ENCODE data around the gene GNA12. TPM values are rescaled to one million over a fixed set of nuclear protein-coding genes. Genes with fewer than 3 reads are reported as not detected.

GNA12 gene
- total RNA-seq, 4 donors from 2014 or later, result 17.9 to 33.3 (median 21.7) TPM

- 67 to 74% methylated on average over 40 to 47 of the region's 47 CpGs for WGBS, 2 donors
- no peaks in the 10 kb centered on the region for H3K9me3 ChIP-seq
- no peaks in the 10 kb centered on the region for H3K4me1 ChIP-seq
- H3K36me3 ChIP-seq, result peaks cover 0 to 6% of the 10 kb centered on the region in 2 donors
- intact Hi-C loops (cut with DNase I), result no loop called here
- no peak overlapping the region for H3K27ac ChIP-seq
- no peak overlapping the region for H3K4me3 ChIP-seq (replicated peaks in 1 of 3)
- no peak for DNase-seq
- TF ChIP-seq POLR2A (IDR thresholded peaks at IDR 0.05), result no peak
- TF ChIP-seq CTCF (IDR thresholded peaks at IDR 0.05), result no peak
- H3K27me3 ChIP-seq, result no peaks in the 10 kb centered on the region
Measured at GRCh38 chr7:2717293-2718261, 126.5 kb downstream of the GNA12 start.

GRCh38 chr7:2716906-2717292, 127.2 kb downstream of the GNA12 start:
- TF ChIP-seq CTCF (IDR thresholded peaks at IDR 0.05) (no peak), POLR2A (IDR thresholded peaks at IDR 0.05) (no peak)
- Histone ChIP-seq H3K27ac (no peak overlapping the region), H3K4me3 (replicated peaks in 1 of 3) (no peak overlapping the region), H3K36me3 (peaks cover 0 to 6% of the 10 kb centered on the region in 2 donors), H3K27me3 (no peaks in the 10 kb centered on the region), H3K9me3 (no peaks in the 10 kb centered on the region), H3K4me1 (peaks cover 0 to 4% of the 10 kb centered on the region in 2 donors)
- 82 to 88% methylated on average over 16 to 20 of the region's 20 CpGs for WGBS, 2 donors
- DNase-seq, result no peak
- intact Hi-C loops (cut with DNase I), result no loop called here

- Histone ChIP-seq H3K27me3 (no peaks in the 10 kb centered on the region), H3K9me3 (no peaks in the 10 kb centered on the region), H3K36me3 (peaks cover 0 to 6% of the 10 kb centered on the region in 2 donors), H3K4me1 (peaks cover 0 to 6% of the 10 kb centered on the region in 2 donors), H3K4me3 (replicated peaks in 1 of 3) (no peak overlapping the region), H3K27ac (no peak overlapping the region)
- DNase-seq, result no peak
- WGBS, 2 donors, result 96% methylated on average over 11 of the region's 11 CpGs
- intact Hi-C loops (cut with DNase I), result no loop called here
- TF ChIP-seq CTCF (IDR thresholded peaks at IDR 0.05) (no peak), POLR2A (IDR thresholded peaks at IDR 0.05) (no peak)
Measured at GRCh38 chr7:2716488-2716887, 127.6 kb downstream of the GNA12 start.

- intact Hi-C loops (cut with DNase I), result no loop called here
- no peaks in the 10 kb centered on the region for H3K36me3 ChIP-seq
- no peak overlapping the region for H3K27ac ChIP-seq
- peaks cover 0 to 7% of the 10 kb centered on the region in 2 donors for H3K4me1 ChIP-seq
- H3K4me3 ChIP-seq (replicated peaks in 1 of 3), result no peak overlapping the region
- 77 to 87% methylated on average over 21 to 22 of the region's 22 CpGs for WGBS, 2 donors
- no peaks in the 10 kb centered on the region for H3K9me3 ChIP-seq
- DNase-seq, result no peak
- H3K27me3 ChIP-seq, result no peaks in the 10 kb centered on the region
- TF ChIP-seq CTCF (IDR thresholded peaks at IDR 0.05) (no peak), POLR2A (IDR thresholded peaks at IDR 0.05) (no peak)
Measured at GRCh38 chr7:2715341-2716231, 128.5 kb downstream of the GNA12 start.

Data from thyroid gland (tissue), 4 donors.